ENCODE data around the gene DAB1. TPM values are rescaled to one million over a fixed set of nuclear protein-coding genes. Genes with fewer than 3 reads are reported as not detected.
A peak's percentile ranks its signal among the peaks of the same experiment; 100 is the strongest.

The DAB1 gene
- polyA plus RNA-seq, 4 donors, result 3.0 to 77.0 (median 24.3) TPM

GRCh38 chr1:57064379-57065140 is 359.3 kb downstream of the DAB1 start:
- DNase-seq (no peak), FAIRE-seq (no peak)
- no peak overlapping the region for H3K4me3 ChIP-seq (ENCODE audit: low read depth in 1 of 3, low read length in 3 of 3)
- peaks cover 0 to 24% (median 3%) of the 10 kb centered on the region in 3 donors for H3K4me1 ChIP-seq (ENCODE audit: control insufficient read depth in 3 of 3, insufficient read depth in 2 of 3, low read depth in 1 of 3, low read length in 2 of 3)
- peaks cover 0 to 5% of the 10 kb centered on the region in 2 donors for H3K9me3 ChIP-seq (ENCODE audit: control insufficient read depth in 2 of 2, insufficient read depth in 1 of 2, low read depth in 1 of 2, low read length in 1 of 2)
- no peaks in the 10 kb centered on the region for H3K27me3 ChIP-seq (ENCODE audit: control insufficient read depth in 3 of 3, insufficient read depth in 3 of 3, low read length in 3 of 3)
- no peak overlapping the region for H3K27ac ChIP-seq (ENCODE audit: low read depth in 1 of 3, low read length in 2 of 3)
- H3K36me3 ChIP-seq (ENCODE audit: control insufficient read depth in 3 of 3, insufficient read depth in 2 of 3, low read depth in 1 of 3, low read length in 3 of 3), result peaks cover 0 to 11% (median 0%) of the 10 kb centered on the region in 3 donors
- 69 to 86% (median 83%) methylated on average over 7 of the region's 7 CpGs for WGBS, 3 donors

GRCh38 chr1:57063406-57064125 is 360.3 kb downstream of the DAB1 start:
- Histone ChIP-seq H3K27ac (ENCODE audit: low read depth in 1 of 3, low read length in 2 of 3) (no peak overlapping the region), H3K4me1 (ENCODE audit: control insufficient read depth in 3 of 3, insufficient read depth in 2 of 3, low read depth in 1 of 3, low read length in 2 of 3) (peaks cover 0 to 24% (median 3%) of the 10 kb centered on the region in 3 donors), H3K4me3 (ENCODE audit: low read depth in 1 of 3, low read length in 3 of 3) (no peak overlapping the region), H3K36me3 (ENCODE audit: control insufficient read depth in 3 of 3, insufficient read depth in 2 of 3, low read depth in 1 of 3, low read length in 3 of 3) (peaks cover 0 to 11% (median 0%) of the 10 kb centered on the region in 3 donors), H3K27me3 (ENCODE audit: control insufficient read depth in 3 of 3, insufficient read depth in 3 of 3, low read length in 3 of 3) (no peaks in the 10 kb centered on the region), H3K9me3 (ENCODE audit: control insufficient read depth in 2 of 2, insufficient read depth in 1 of 2, low read depth in 1 of 2, low read length in 1 of 2) (peaks cover 0 to 5% of the 10 kb centered on the region in 2 donors)
- DNase-seq (no peak), FAIRE-seq (no peak)
- WGBS, 3 donors, result 89 to 95% (median 92%) methylated on average over 6 of the region's 6 CpGs

- H3K36me3 ChIP-seq (ENCODE audit: control insufficient read depth in 3 of 3, insufficient read depth in 2 of 3, low read depth in 1 of 3, low read length in 3 of 3), result peaks cover 0 to 14% (median 3%) of the 10 kb centered on the region in 3 donors
- FAIRE-seq (no peak), DNase-seq (peak; percentile 29 to 42)
- 50 to 75% (median 59%) methylated on average over 1 of the region's 1 CpG for WGBS, 3 donors
- peaks cover 0 to 8% (median 0%) of the 10 kb centered on the region in 3 donors for H3K4me1 ChIP-seq (ENCODE audit: control insufficient read depth in 3 of 3, insufficient read depth in 2 of 3, low read depth in 1 of 3, low read length in 2 of 3)
- H3K4me3 ChIP-seq (ENCODE audit: low read depth in 1 of 3, low read length in 3 of 3), result no peak overlapping the region
- H3K27me3 ChIP-seq (ENCODE audit: control insufficient read depth in 3 of 3, insufficient read depth in 3 of 3, low read length in 3 of 3), result no peaks in the 10 kb centered on the region
- no peak overlapping the region for H3K27ac ChIP-seq (ENCODE audit: low read depth in 1 of 3, low read length in 2 of 3)
- H3K9me3 ChIP-seq (ENCODE audit: control insufficient read depth in 2 of 2, insufficient read depth in 1 of 2, low read depth in 1 of 2, low read length in 1 of 2), result peaks cover 0 to 5% of the 10 kb centered on the region in 2 donors
Measured at GRCh38 chr1:57061369-57061768, 362.5 kb downstream of the DAB1 start.

GRCh38 chr1:57060451-57060850 is 363.4 kb downstream of the DAB1 start:
- Histone ChIP-seq H3K9me3 (ENCODE audit: control insufficient read depth in 2 of 2, insufficient read depth in 1 of 2, low read depth in 1 of 2, low read length in 1 of 2) (peaks cover 0 to 1% of the 10 kb centered on the region in 2 donors), H3K27me3 (ENCODE audit: control insufficient read depth in 3 of 3, insufficient read depth in 3 of 3, low read length in 3 of 3) (no peaks in the 10 kb centered on the region), H3K36me3 (ENCODE audit: control insufficient read depth in 3 of 3, insufficient read depth in 2 of 3, low read depth in 1 of 3, low read length in 3 of 3) (peaks cover 0 to 11% (median 3%) of the 10 kb centered on the region in 3 donors), H3K4me3 (ENCODE audit: low read depth in 1 of 3, low read length in 3 of 3) (no peak overlapping the region), H3K27ac (ENCODE audit: low read depth in 1 of 3, low read length in 2 of 3) (no peak overlapping the region), H3K4me1 (ENCODE audit: control insufficient read depth in 3 of 3, insufficient read depth in 2 of 3, low read depth in 1 of 3, low read length in 2 of 3) (peaks cover 0 to 8% (median 0%) of the 10 kb centered on the region in 3 donors)
- no peak for FAIRE-seq
- 87 to 94% (median 87%) methylated on average over 3 of the region's 3 CpGs for WGBS, 3 donors
- peak in 1 of 2 donors; percentile 26 for DNase-seq

GRCh38 chr1:57058652-57059501 is 365.0 kb downstream of the DAB1 start:
- FAIRE-seq (no peak), DNase-seq (peak; percentile 8 to 19)
- WGBS, 3 donors, result 46 to 84% (median 53%) methylated on average over 6 of the region's 6 CpGs
- H3K4me1 ChIP-seq (ENCODE audit: control insufficient read depth in 3 of 3, insufficient read depth in 2 of 3, low read depth in 1 of 3, low read length in 2 of 3), result peaks cover 0 to 8% (median 0%) of the 10 kb centered on the region in 3 donors
- H3K27ac ChIP-seq (ENCODE audit: low read depth in 1 of 3, low read length in 2 of 3), result no peak overlapping the region
- no peaks in the 10 kb centered on the region for H3K9me3 ChIP-seq (ENCODE audit: control insufficient read depth in 2 of 2, insufficient read depth in 1 of 2, low read depth in 1 of 2, low read length in 1 of 2)
- no peak overlapping the region for H3K4me3 ChIP-seq (ENCODE audit: low read depth in 1 of 3, low read length in 3 of 3)
- no peaks in the 10 kb centered on the region for H3K27me3 ChIP-seq (ENCODE audit: control insufficient read depth in 3 of 3, insufficient read depth in 3 of 3, low read length in 3 of 3)
- peaks cover 0 to 14% (median 7%) of the 10 kb centered on the region in 3 donors for H3K36me3 ChIP-seq (ENCODE audit: control insufficient read depth in 3 of 3, insufficient read depth in 2 of 3, low read depth in 1 of 3, low read length in 3 of 3)

GRCh38 chr1:57048856-57049255 is 375.0 kb downstream of the DAB1 start:
- no peaks in the 10 kb centered on the region for H3K4me1 ChIP-seq (ENCODE audit: control insufficient read depth in 3 of 3, insufficient read depth in 2 of 3, low read depth in 1 of 3, low read length in 2 of 3)
- 75 to 81% (median 78%) methylated on average over 9 of the region's 9 CpGs for WGBS, 3 donors
- no peaks in the 10 kb centered on the region for H3K27me3 ChIP-seq (ENCODE audit: control insufficient read depth in 3 of 3, insufficient read depth in 3 of 3, low read length in 3 of 3)
- no peak overlapping the region for H3K4me3 ChIP-seq (ENCODE audit: low read depth in 1 of 3, low read length in 3 of 3)
- H3K9me3 ChIP-seq (ENCODE audit: control insufficient read depth in 2 of 2, insufficient read depth in 1 of 2, low read depth in 1 of 2, low read length in 1 of 2), result no peaks in the 10 kb centered on the region
- H3K36me3 ChIP-seq (ENCODE audit: control insufficient read depth in 3 of 3, insufficient read depth in 2 of 3, low read depth in 1 of 3, low read length in 3 of 3), result peaks cover 0 to 6% (median 1%) of the 10 kb centered on the region in 3 donors
- H3K27ac ChIP-seq (ENCODE audit: low read depth in 1 of 3, low read length in 2 of 3), result no peak overlapping the region
- FAIRE-seq (no peak), DNase-seq (no peak)

- H3K36me3 ChIP-seq (ENCODE audit: control insufficient read depth in 3 of 3, insufficient read depth in 2 of 3, low read depth in 1 of 3, low read length in 3 of 3), result peaks cover 0 to 6% (median 0%) of the 10 kb centered on the region in 3 donors
Measured at GRCh38 chr1:57046462-57046861, 377.4 kb downstream of the DAB1 start.

GRCh38 chr1:57041901-57042300 is 382.0 kb downstream of the DAB1 start:
- H3K4me1 ChIP-seq (ENCODE audit: control insufficient read depth in 3 of 3, insufficient read depth in 2 of 3, low read depth in 1 of 3, low read length in 2 of 3), result no peaks in the 10 kb centered on the region
- WGBS, 3 donors, result 20 to 53% (median 36%) methylated on average over 3 of the region's 3 CpGs
- peak; percentile 12 to 16 for DNase-seq
- no peaks in the 10 kb centered on the region for H3K27me3 ChIP-seq (ENCODE audit: control insufficient read depth in 3 of 3, insufficient read depth in 3 of 3, low read length in 3 of 3)
- H3K36me3 ChIP-seq (ENCODE audit: control insufficient read depth in 3 of 3, insufficient read depth in 2 of 3, low read depth in 1 of 3, low read length in 3 of 3), result peaks cover 0 to 6% (median 0%) of the 10 kb centered on the region in 3 donors
- H3K4me3 ChIP-seq (ENCODE audit: low read depth in 1 of 3, low read length in 3 of 3), result no peak overlapping the region
- FAIRE-seq, result no peak
- H3K27ac ChIP-seq (ENCODE audit: low read depth in 1 of 3, low read length in 2 of 3), result no peak overlapping the region
- H3K9me3 ChIP-seq (ENCODE audit: control insufficient read depth in 2 of 2, insufficient read depth in 1 of 2, low read depth in 1 of 2, low read length in 1 of 2), result no peaks in the 10 kb centered on the region

More at GRCh38 chr1:57046462-57046861, 377.4 kb downstream of the DAB1 start:
- no peak for FAIRE-seq
- H3K27me3 ChIP-seq (ENCODE audit: control insufficient read depth in 3 of 3, insufficient read depth in 3 of 3, low read length in 3 of 3), result no peaks in the 10 kb centered on the region
- H3K9me3 ChIP-seq (ENCODE audit: control insufficient read depth in 2 of 2, insufficient read depth in 1 of 2, low read depth in 1 of 2, low read length in 1 of 2), result no peaks in the 10 kb centered on the region
- no peak for DNase-seq
- H3K4me3 ChIP-seq (ENCODE audit: low read depth in 1 of 3, low read length in 3 of 3), result no peak overlapping the region
- H3K4me1 ChIP-seq (ENCODE audit: control insufficient read depth in 3 of 3, insufficient read depth in 2 of 3, low read depth in 1 of 3, low read length in 2 of 3), result no peaks in the 10 kb centered on the region
- no peak overlapping the region for H3K27ac ChIP-seq (ENCODE audit: low read depth in 1 of 3, low read length in 2 of 3)
- 50 to 56% (median 54%) methylated on average over 1 of the region's 1 CpG for WGBS, 3 donors

All from small intestine (tissue), 7 donors.